WTC11 (cell line): ENCODE measurements around the gene ADGRV1.

ENCODE experiments used
- IRF1 ChIP-seq: sonication (generic); formaldehyde crosslinking; IDR thresholded peaks from 2 replicates; pipeline ENCODE4 v1.8.0; 2023; ENCODE audit warnings: missing genetic modification reagents
- KAT7 ChIP-seq: sonication (generic); formaldehyde crosslinking; IDR thresholded peaks from 2 replicates; pipeline ENCODE4 v1.8.1; 2023; ENCODE audit warnings: missing genetic modification reagents, mild to moderate bottlenecking, borderline replicate concordance
- MXD4 ChIP-seq: fragments of 250-450 bp; sonication (Bioruptor Pico); IDR thresholded peaks from 2 replicates; pipeline ENCODE4 v1.8.0; 2021; ENCODE audit warnings: mild to moderate bottlenecking, moderate library complexity, borderline replicate concordance
- NFYB ChIP-seq: sonication (generic); formaldehyde crosslinking; conservative IDR thresholded peaks from 2 replicates; pipeline ENCODE4 v1.8.0; 2022; ENCODE audit warnings: low read depth, missing genetic modification reagents
- TF ChIP-seq, protein P1 (sequence below): fragments of 200-600 bp; IDR thresholded peaks from 2 replicates; pipeline ENCODE4 v1.8.0; 2022; ENCODE audit warnings: antibody characterized with exemption
- TF ChIP-seq, protein P2 (sequence below): sonication (generic); formaldehyde crosslinking; IDR thresholded peaks from 2 replicates; pipeline ENCODE4 v1.8.1; 2022; ENCODE audit warnings: mild to moderate bottlenecking, missing genetic modification reagents, moderate library complexity, borderline replicate concordance

DNA sequence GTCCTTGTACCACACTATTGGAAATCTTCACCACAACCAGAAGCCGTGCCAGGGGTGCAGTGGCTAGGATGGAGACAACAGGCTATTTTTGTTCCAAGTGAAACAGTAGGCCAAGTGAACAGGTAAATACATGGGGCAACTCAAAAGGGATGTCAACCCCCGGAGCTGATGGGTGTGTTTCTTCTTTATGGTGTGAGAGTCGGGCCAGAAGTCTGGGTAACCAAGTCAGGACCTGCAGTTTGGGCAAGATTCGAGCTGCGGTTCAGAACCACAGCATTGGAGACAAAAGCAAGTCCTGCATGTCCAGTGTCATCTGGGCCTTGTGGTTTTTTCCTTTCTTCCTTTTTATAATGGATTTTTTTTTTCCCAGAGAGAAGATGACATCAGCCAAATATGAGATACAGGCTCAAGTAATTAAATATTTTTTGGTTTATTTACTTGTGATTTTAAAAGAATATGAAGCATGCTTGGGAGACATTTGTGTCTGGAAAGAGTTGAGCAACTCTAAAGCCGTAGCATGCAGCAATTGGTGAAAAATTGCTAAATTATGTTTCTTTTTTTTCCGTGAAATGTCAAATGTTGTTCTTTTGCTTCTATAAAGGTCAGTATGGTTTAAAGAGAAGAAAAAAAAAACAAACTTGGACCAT is 562.9 kb downstream of the ADGRV1 start:
- TF ChIP-seq, protein P1, sequence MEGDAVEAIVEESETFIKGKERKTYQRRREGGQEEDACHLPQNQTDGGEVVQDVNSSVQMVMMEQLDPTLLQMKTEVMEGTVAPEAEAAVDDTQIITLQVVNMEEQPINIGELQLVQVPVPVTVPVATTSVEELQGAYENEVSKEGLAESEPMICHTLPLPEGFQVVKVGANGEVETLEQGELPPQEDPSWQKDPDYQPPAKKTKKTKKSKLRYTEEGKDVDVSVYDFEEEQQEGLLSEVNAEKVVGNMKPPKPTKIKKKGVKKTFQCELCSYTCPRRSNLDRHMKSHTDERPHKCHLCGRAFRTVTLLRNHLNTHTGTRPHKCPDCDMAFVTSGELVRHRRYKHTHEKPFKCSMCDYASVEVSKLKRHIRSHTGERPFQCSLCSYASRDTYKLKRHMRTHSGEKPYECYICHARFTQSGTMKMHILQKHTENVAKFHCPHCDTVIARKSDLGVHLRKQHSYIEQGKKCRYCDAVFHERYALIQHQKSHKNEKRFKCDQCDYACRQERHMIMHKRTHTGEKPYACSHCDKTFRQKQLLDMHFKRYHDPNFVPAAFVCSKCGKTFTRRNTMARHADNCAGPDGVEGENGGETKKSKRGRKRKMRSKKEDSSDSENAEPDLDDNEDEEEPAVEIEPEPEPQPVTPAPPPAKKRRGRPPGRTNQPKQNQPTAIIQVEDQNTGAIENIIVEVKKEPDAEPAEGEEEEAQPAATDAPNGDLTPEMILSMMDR, result no peak
- TF ChIP-seq IRF1, result no peak
- TF ChIP-seq, protein P2, sequence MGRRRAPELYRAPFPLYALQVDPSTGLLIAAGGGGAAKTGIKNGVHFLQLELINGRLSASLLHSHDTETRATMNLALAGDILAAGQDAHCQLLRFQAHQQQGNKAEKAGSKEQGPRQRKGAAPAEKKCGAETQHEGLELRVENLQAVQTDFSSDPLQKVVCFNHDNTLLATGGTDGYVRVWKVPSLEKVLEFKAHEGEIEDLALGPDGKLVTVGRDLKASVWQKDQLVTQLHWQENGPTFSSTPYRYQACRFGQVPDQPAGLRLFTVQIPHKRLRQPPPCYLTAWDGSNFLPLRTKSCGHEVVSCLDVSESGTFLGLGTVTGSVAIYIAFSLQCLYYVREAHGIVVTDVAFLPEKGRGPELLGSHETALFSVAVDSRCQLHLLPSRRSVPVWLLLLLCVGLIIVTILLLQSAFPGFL (CRISPR knock-in tag), result no peak
- no peak for TF ChIP-seq NFYB (CRISPR knock-in tag)
- no peak for TF ChIP-seq KAT7 (CRISPR knock-in tag)
- TF ChIP-seq MXD4 (CRISPR knock-in tag), result no peak
